ENCODE data around the gene FGD5.
"Not testable (repeated sequence)": the region's sequence is repeated elsewhere in the genome, so short reads cannot be mapped to it uniquely, and the experiment has no call there.

Gene FGD5

DNA sequence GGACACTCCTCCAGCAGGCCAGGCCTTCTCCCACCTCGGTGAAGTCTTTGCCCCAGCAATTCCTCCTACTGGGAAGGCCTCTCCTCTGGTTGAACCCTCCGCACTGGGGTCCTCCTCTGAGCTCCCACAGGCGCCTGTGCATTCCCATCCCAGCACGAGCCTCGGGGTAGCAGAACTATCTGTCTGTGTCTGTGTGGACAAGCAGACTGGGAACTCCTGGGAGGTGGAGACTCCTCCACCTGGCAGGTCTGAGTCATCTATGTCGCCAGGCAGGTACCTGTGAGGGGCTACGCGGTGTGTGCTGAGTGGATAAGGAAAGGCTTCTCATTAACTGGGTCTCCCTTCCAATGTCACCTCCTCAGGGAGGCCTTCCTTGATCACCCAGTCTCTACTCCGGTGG lies 9.2 kb upstream of the FGD5 start:
- not testable (repeated sequence) for H3K4me3 Mint-ChIP-seq

DNA sequence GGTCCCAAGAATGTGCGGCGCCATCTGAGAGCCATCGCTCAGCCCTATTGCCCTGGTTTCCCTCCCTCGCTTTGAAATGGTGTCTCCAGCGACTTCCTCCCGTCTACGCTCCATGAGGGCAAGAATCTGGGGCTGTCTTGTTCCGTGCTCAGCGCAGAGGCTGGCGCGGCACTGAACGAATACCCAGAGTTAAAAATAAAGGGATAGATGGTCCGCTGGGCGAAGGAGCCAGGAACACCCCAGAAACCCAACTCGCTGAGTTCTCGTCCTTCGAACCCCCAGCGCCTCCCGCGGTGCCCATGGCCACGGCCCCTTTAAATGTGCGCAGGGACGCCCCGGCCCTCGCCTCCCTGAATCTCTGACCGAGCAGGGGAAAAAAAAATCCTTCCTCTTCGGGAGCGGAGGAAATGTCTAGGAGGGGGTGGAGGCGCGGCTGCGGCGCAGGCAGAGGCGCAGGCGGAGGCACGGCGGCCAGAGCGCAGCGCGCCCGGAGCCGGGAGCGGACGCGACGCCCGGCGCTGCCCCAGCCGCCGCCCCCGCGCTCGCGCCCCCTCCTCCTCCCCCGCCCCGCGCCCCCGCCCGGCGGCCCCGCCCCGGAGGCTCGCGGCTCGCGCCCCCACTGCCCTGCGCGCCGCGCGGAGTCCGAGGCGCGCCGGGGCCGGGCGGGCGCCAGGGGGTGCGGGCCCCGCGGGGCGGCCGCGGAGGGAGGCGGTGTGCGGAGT lies 8.5 kb upstream of the FGD5 start:
- H3K4me1 Mint-ChIP-seq (ENCODE audit: low read depth): peaks cover 7% of the 10 kb centered on the region
- H3K27ac Mint-ChIP-seq: no peak overlapping the region
- H3K4me3 Mint-ChIP-seq: no peak overlapping the region
- H3K27me3 Mint-ChIP-seq: peaks cover 36% of the 10 kb centered on the region
- no peaks in the 10 kb centered on the region for H3K9me3 Mint-ChIP-seq (ENCODE audit: low read depth)
- no peaks in the 10 kb centered on the region for H3K36me3 Mint-ChIP-seq

More for the DNA sequence above, 9.2 kb upstream of the FGD5 start:
- H3K27ac Mint-ChIP-seq; H3K36me3 Mint-ChIP-seq; H3K9me3 Mint-ChIP-seq (ENCODE audit: low read depth): not testable (repeated sequence)
- Mint-ChIP-seq H3K4me1 (ENCODE audit: low read depth) (peaks cover 13% of the 10 kb centered on the region), H3K27me3 (peaks cover 36% of the 10 kb centered on the region)

DNA sequence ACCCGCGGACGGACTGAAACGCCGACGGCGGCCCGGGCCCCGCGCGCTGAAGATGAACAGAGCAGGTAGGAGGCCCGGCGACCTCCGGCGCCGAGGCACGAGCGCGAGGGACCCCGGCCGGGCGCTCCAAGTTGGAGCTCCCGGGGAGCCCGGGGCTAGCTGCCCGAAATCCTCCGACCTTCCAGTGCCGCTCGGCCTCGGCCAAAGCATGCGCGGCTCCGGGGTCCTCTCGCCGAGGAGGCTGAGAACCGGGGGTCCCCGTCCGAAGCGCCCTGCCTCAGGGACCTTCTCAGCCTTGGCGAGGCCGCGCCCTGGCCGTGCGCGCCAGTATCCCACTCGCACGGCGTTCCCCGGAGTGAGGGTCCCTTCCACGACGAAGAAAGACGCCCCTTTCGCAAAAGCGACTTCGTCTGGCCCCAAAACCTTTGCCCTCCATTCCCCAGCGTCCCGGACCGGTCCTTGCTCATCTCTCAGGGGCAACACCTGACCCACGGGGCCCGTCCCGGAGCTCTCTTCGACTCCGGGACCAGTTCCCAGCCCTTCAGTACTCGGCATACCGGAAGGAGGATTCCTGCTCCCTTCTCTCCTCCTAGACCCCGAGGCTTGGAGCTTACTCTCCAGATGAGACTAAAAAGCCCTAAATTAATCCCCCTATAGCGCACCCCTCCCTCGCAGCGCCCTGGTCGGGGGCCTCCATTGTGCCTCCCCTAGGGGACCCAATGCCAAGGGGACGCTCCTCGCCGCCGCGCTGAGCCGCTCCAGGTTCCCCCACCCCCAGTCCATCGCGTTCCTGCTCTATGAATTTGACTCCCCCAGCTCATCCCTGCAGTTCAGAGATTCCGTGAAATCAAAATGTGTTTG lies 7.7 kb upstream of the FGD5 start:
- peak overlapping the region; percentile 68 for H3K4me3 Mint-ChIP-seq
- no peak overlapping the region for H3K27ac Mint-ChIP-seq
- H3K9me3 Mint-ChIP-seq (ENCODE audit: low read depth): no peaks in the 10 kb centered on the region
- H3K36me3 Mint-ChIP-seq: no peaks in the 10 kb centered on the region
- peaks cover 6% of the 10 kb centered on the region for H3K4me1 Mint-ChIP-seq (ENCODE audit: low read depth)
- peaks cover 36% of the 10 kb centered on the region for H3K27me3 Mint-ChIP-seq

DNA sequence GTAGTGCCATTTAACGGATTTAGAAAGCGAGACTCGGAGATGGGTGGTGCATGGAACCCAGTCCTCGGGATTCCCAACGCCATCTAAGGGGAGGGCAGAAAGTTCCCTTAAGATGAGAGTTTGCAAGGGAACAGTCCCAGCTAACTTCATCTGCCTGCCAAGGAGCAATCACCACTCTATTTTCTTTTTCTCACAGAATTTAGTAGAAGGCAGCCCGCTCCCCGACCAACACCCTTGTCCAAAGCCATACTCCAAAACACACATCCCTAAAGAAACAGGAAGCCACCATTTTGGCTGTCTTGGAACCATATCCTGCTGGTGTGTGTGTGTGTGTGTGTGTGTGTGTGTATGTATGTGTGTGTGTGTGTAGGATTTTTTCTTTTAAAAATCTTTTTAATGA lies 7.1 kb upstream of the FGD5 start:
- Mint-ChIP-seq H3K27ac (no peak overlapping the region), H3K36me3 (no peaks in the 10 kb centered on the region), H3K9me3 (ENCODE audit: low read depth) (no peaks in the 10 kb centered on the region), H3K4me1 (ENCODE audit: low read depth) (peaks cover 6% of the 10 kb centered on the region), H3K27me3 (peaks cover 36% of the 10 kb centered on the region), H3K4me3 (peak overlapping the region; percentile 68)

DNA sequence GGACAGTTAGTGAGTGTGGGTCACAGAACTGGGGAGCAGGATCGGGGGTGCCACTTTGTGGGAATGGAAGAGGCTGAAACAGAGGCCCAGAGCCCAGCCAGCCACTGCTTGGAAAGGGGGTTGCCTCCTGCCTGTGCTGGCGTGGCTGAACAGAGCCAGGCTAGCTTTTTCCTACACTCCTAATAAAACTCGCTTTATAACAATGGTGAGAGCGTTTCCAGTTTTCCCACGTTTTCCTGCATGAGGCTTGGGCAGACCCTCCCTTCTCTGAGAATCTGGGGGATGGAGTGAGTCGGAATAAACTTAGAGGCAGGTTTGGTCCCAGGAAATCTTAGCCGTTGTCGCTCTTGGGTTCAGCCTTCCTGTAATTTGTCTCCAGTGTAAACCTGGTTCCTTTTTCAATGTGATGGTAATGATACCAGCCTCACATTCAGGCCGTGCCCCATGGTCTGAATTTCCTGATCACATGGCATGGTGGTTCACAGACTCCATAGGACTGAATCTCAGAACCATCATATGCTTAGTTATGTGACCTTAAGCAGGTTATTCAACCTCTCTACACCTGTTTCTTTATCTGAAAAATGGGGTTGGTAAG lies 6.5 kb upstream of the FGD5 start:
- H3K36me3 Mint-ChIP-seq: no peaks in the 10 kb centered on the region
- no peaks in the 10 kb centered on the region for H3K9me3 Mint-ChIP-seq (ENCODE audit: low read depth)
- no peak overlapping the region for H3K4me3 Mint-ChIP-seq
- peaks cover 6% of the 10 kb centered on the region for H3K4me1 Mint-ChIP-seq (ENCODE audit: low read depth)
- no peak overlapping the region for H3K27ac Mint-ChIP-seq
- peaks cover 33% of the 10 kb centered on the region for H3K27me3 Mint-ChIP-seq

DNA sequence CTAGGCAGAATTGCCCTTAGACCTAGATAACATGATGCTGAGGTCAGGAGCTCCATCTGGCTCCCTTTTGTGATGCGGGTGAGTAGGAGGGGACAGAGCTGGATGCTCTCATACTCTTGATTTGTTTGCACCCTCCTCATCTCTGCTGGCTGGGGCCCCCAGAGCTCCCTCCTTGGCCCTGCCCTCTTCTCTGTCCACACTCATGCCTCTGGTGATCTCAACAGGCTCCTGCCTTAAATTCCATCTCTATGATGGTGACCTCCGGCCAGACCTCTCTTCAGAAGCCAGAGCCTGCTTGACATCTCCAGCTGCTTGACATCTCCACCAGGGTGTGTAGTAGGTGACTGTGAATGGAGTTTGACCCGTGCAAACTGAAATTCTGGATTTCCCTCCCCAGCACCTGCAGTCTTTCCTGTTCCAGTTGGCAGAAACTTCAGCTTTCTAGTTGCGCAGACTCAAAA lies 4.3 kb upstream of the FGD5 start:
- no peak overlapping the region for H3K4me3 Mint-ChIP-seq
- peaks cover 33% of the 10 kb centered on the region for H3K27me3 Mint-ChIP-seq
- no peaks in the 10 kb centered on the region for H3K9me3 Mint-ChIP-seq (ENCODE audit: low read depth)
- no peaks in the 10 kb centered on the region for H3K36me3 Mint-ChIP-seq
- no peak overlapping the region for H3K27ac Mint-ChIP-seq
- H3K4me1 Mint-ChIP-seq (ENCODE audit: low read depth): peaks cover 6% of the 10 kb centered on the region

DNA sequence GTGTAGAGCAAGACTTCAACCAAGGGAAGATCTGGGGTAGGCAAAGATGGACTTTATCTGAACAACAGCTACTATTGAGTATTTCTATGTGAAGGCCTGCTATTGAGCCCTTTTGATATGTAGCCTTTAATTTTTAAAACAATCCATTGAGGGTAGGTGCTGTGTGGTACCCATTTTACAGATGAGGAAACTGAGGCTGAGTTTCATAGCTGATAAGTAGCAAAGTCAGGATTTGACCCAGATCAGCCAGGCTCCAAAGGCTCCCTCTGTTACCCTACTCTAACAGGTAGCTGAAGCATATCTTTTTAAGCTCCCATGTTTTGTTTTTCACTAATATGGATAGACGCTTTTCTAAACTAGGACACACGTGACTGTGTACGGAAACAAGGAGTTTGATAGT lies 2.4 kb upstream of the FGD5 start:
- H3K4me1 Mint-ChIP-seq (ENCODE audit: low read depth): peaks cover 3% of the 10 kb centered on the region
- no peak overlapping the region for H3K4me3 Mint-ChIP-seq
- H3K27ac Mint-ChIP-seq: no peak overlapping the region
- H3K36me3 Mint-ChIP-seq: no peaks in the 10 kb centered on the region
- H3K27me3 Mint-ChIP-seq: peaks cover 32% of the 10 kb centered on the region
- H3K9me3 Mint-ChIP-seq (ENCODE audit: low read depth): no peaks in the 10 kb centered on the region

DNA sequence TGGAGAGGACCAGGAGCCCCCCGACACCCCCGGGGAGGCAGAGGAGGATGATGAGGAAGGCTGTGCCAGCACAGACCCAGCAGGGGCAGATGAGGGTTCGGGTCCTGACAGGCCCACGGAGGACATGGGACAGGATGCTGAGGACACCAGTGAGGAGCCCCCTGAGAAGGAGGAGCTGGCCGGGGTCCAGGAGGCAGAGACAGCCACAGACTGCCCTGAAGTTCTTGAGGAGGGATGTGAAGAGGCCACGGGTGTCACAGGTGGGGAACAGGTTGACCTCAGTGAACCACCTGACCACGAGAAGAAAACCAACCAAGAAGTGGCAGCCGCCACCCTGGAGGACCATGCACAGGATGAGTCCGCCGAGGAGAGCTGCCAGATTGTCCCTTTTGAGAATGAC lies 909 bp downstream of the FGD5 start:
- H3K4me1 Mint-ChIP-seq (ENCODE audit: low read depth): no peaks in the 10 kb centered on the region
- H3K4me3 Mint-ChIP-seq: no peak overlapping the region
- no peaks in the 10 kb centered on the region for H3K36me3 Mint-ChIP-seq
- no peaks in the 10 kb centered on the region for H3K9me3 Mint-ChIP-seq (ENCODE audit: low read depth)
- no peak overlapping the region for H3K27ac Mint-ChIP-seq
- peaks cover 15% of the 10 kb centered on the region for H3K27me3 Mint-ChIP-seq

DNA sequence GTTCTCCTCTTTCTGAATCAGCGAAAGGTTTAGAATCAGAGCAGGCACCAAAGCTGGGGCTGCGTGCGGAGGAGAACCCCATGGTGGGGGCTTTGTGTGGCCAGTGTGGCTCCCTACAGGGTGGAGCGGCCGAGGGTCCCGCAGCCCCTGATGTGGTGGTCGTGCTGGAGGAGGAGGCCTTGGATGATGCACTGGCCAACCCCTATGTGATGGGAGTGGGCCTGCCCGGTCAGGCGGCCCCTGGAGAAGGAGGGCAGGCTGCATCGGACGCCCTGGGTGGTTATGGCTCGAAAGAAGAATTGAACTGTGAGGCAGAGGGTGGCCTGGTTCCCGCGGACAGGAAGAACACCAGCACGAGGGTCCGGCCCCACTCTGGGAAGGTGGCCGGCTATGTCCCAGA lies 1.4 kb downstream of the FGD5 start:
- Mint-ChIP-seq H3K27ac (no peak overlapping the region), H3K4me3 (no peak overlapping the region), H3K9me3 (ENCODE audit: low read depth) (no peaks in the 10 kb centered on the region), H3K4me1 (ENCODE audit: low read depth) (no peaks in the 10 kb centered on the region), H3K36me3 (no peaks in the 10 kb centered on the region), H3K27me3 (peaks cover 10% of the 10 kb centered on the region)

DNA sequence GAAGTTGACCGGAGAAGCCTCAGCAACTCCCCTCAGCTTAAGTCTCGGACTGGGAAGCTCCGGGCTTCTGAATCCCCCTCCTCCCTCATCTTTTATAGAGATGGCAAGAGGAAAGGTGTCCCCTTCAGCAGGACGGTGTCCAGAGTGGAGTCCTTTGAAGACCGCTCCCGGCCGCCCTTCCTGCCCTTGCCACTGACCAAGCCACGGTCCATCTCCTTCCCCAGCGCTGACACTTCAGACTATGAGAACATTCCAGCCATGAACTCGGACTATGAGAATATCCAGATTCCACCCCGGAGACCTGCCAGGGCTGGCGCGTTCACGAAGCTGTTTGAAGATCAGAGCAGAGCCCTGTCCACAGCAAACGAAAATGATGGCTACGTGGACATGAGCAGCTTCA lies 2.4 kb downstream of the FGD5 start:
- Mint-ChIP-seq H3K4me3 (no peak overlapping the region), H3K4me1 (ENCODE audit: low read depth) (no peaks in the 10 kb centered on the region), H3K27ac (no peak overlapping the region), H3K36me3 (no peaks in the 10 kb centered on the region), H3K27me3 (peaks cover 9% of the 10 kb centered on the region), H3K9me3 (ENCODE audit: low read depth) (no peaks in the 10 kb centered on the region)

DNA sequence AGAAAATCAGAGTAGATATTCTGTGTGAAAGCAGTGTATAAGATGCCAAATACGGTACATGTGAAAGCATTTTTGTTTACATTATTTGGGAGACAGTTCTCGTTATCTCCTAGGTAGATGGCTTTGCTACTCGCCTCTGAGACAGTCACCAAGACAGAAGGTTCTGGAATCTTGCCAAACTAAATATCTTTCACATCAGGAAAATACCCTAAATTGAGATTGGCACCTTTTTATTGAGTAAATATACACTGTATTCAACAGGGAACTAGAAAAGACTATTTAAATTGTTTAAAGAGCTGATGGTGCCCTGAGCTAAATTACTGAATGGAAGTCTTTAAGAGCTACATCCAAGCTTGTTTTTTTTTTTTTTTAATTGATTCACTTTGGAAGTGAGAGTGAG lies 3.4 kb downstream of the FGD5 start:
- no peaks in the 10 kb centered on the region for H3K4me1 Mint-ChIP-seq (ENCODE audit: low read depth)
- no peak overlapping the region for H3K27ac Mint-ChIP-seq
- no peaks in the 10 kb centered on the region for H3K36me3 Mint-ChIP-seq
- H3K9me3 Mint-ChIP-seq (ENCODE audit: low read depth): no peaks in the 10 kb centered on the region
- no peak overlapping the region for H3K4me3 Mint-ChIP-seq
- peaks cover 9% of the 10 kb centered on the region for H3K27me3 Mint-ChIP-seq

DNA sequence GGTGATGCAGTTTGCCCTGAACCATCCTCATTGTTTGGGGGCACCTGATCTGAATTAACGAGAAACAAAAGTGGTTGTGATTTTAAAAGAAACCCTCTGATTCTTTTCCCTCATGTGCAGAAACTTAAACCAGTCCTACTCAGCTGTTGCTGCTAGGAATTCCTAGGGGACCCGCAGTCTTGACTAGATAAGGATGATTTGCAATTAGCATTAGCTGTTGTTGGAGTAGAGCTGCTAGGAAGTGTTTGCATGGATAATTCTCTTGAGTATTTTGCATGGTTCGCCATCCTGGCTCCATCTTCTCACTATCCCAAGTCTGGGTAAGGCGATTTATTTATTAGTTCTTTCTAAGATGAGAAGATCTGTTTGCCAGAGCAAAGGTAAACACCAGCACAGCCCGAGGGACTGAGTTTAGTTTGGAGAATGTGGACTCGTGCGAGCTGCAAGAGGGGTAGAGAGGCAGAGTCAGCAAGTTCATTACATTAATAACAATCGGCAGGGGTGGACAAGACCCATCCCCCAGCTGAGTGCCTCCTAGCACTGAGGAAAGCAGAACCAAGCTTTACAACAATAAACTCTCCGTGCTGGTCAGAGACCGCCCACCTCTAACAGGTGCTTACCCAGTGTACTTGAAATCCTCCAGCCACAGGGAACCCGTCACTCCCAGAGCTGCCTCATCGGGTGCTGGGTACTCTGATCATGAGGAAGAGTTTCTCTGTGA lies 4.1 kb downstream of the FGD5 start:
- H3K4me1 Mint-ChIP-seq (ENCODE audit: low read depth): no peaks in the 10 kb centered on the region
- no peaks in the 10 kb centered on the region for H3K36me3 Mint-ChIP-seq
- no peak overlapping the region for H3K27ac Mint-ChIP-seq
- no peak overlapping the region for H3K4me3 Mint-ChIP-seq
- peaks cover 10% of the 10 kb centered on the region for H3K27me3 Mint-ChIP-seq
- H3K9me3 Mint-ChIP-seq (ENCODE audit: low read depth): no peaks in the 10 kb centered on the region

DNA sequence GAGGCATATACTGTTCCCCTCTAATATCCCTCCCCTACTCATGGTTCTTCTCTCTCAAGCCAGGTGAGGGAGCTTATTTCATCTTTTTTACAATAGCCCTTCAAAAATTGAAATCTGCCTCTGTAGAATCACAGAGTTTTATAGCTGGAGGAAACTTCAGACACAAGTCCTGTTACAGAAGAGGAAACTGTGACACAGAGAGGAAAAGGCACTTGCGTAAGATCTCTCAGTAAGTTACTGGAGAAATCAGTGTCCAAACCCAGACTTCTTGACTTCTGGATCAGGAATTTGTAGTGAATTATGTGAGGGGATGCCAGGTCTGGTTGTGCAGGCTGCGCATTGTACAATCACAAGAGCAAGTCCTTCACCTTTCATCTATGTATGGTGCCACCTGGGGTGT lies 4.6 kb downstream of the FGD5 start:
- H3K4me1 Mint-ChIP-seq (ENCODE audit: low read depth): no peaks in the 10 kb centered on the region

DNA sequence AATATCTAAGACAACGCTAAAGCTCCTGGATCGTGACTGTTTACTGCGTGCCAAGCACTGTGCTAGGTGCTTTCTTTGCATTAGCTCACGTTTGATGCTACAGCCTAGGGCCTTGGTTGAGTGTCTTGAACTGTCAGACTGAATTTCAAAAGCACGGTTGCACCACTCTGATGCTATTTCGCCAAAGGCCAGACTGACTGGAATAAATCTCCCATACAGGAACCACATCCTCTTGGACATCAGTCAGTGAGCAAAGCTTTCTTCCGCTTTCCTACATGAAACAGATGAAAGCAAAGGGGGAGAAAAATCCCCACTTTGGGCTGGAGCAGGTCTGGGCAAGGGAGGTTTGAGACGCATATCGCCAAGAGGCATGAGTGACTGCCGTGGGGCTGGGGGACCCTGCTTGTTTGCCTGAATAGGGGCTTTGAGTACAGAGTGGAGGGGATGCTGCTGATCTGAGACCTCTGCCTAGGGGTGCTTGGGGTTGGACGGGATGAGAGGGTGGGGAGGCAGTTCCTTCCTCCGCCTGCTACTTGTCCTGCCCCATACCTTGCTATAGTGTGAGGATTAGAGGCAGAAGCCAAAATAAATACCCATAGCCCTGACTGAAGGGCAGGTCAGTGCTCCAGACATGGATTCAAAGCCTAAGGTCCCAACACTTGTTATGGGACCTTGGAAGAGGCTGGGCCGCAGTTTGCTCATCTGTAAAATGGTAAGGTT lies 5.3 kb downstream of the FGD5 start:
- H3K27ac Mint-ChIP-seq: no peak overlapping the region
- no peak overlapping the region for H3K4me3 Mint-ChIP-seq
- peaks cover 10% of the 10 kb centered on the region for H3K27me3 Mint-ChIP-seq
- no peaks in the 10 kb centered on the region for H3K36me3 Mint-ChIP-seq
- no peaks in the 10 kb centered on the region for H3K9me3 Mint-ChIP-seq (ENCODE audit: low read depth)
- H3K4me1 Mint-ChIP-seq (ENCODE audit: low read depth): no peaks in the 10 kb centered on the region

More for the DNA sequence above, 4.6 kb downstream of the FGD5 start:
- H3K4me3 Mint-ChIP-seq: no peak overlapping the region
- H3K27ac Mint-ChIP-seq: no peak overlapping the region
- H3K27me3 Mint-ChIP-seq: peaks cover 11% of the 10 kb centered on the region
- no peaks in the 10 kb centered on the region for H3K9me3 Mint-ChIP-seq (ENCODE audit: low read depth)
- H3K36me3 Mint-ChIP-seq: no peaks in the 10 kb centered on the region
